Measurements from ENCODE around the gene TBATA. TPM values are rescaled to one million over a fixed set of nuclear protein-coding genes. Genes with fewer than 3 reads are reported as not detected.

Gene TBATA
- total RNA-seq, 1 experiment from 2014 or later = not detected

GRCh38 chr10:70784016-70784415 is 1.2 kb downstream of the TBATA start:
- ChIA-PET CTCF (no interaction called here), POLR2A (ENCODE audit: unreplicated experiment) (no interaction called here)
- TF ChIP-seq EZH2 (IDR thresholded peaks at IDR 0.05; ENCODE audit: low read length, unreplicated experiment) = no peak
- no peak for TF ChIP-seq EZH2phosphoT487 (IDR thresholded peaks at IDR 0.05; ENCODE audit: borderline replicate concordance, low read length)
- TF ChIP-seq, protein P1, sequence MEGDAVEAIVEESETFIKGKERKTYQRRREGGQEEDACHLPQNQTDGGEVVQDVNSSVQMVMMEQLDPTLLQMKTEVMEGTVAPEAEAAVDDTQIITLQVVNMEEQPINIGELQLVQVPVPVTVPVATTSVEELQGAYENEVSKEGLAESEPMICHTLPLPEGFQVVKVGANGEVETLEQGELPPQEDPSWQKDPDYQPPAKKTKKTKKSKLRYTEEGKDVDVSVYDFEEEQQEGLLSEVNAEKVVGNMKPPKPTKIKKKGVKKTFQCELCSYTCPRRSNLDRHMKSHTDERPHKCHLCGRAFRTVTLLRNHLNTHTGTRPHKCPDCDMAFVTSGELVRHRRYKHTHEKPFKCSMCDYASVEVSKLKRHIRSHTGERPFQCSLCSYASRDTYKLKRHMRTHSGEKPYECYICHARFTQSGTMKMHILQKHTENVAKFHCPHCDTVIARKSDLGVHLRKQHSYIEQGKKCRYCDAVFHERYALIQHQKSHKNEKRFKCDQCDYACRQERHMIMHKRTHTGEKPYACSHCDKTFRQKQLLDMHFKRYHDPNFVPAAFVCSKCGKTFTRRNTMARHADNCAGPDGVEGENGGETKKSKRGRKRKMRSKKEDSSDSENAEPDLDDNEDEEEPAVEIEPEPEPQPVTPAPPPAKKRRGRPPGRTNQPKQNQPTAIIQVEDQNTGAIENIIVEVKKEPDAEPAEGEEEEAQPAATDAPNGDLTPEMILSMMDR (conservative IDR thresholded peaks at IDR 0.05; ENCODE audit: low read depth, low read length) = no peak
- H3F3A ChIP-seq (ENCODE audit: low read length, unreplicated experiment) = no peaks in the 10 kb centered on the region
- no peak overlapping the region for H3K9ac ChIP-seq (ENCODE audit: low read length)
- H3K27ac ChIP-seq (ENCODE audit: low read length) = no peak overlapping the region
- no peak overlapping the region for H2AFZ ChIP-seq (ENCODE audit: low read length)
- DNase-seq (no peak), ATAC-seq (no peak)
- H3K27me3 ChIP-seq (ENCODE audit: low read length) = 0 out of 2 replicates have a peak, but pooled peaks cover 3% of the 10 kb centered on the region
- H4K20me1 ChIP-seq (ENCODE audit: low read length) = no peaks in the 10 kb centered on the region
- peaks cover under 1% of the 10 kb centered on the region; the same call in 1 of the 2 replicates for H3K4me1 ChIP-seq (ENCODE audit: insufficient read depth, low read length)
- H3K4me3 ChIP-seq (ENCODE audit: low read length) = no peak overlapping the region
- no peaks in the 10 kb centered on the region for H3K9me2 ChIP-seq (replicated peaks; ENCODE audit: low read length)
- peaks cover 12% of the 10 kb centered on the region for H3K9me3 ChIP-seq (ENCODE audit: low read length)
- no peaks in the 10 kb centered on the region for H3K36me3 ChIP-seq (ENCODE audit: low read depth, low read length)
- no peak overlapping the region for H3K4me2 ChIP-seq (ENCODE audit: low read length)
- intact Hi-C loops (cut with micrococcal nuclease) = no loop called here
- H3K79me2 ChIP-seq (ENCODE audit: low read length) = no peaks in the 10 kb centered on the region
- BruUV-seq (replicated peaks) = no TSS peak

- Histone ChIP-seq H3K27me3 (ENCODE audit: low read length) (0 out of 2 replicates have a peak, but pooled peaks cover 3% of the 10 kb centered on the region), H3K4me2 (ENCODE audit: low read length) (no peak overlapping the region), H3K27ac (ENCODE audit: low read length) (no peak overlapping the region), H3K36me3 (ENCODE audit: low read depth, low read length) (no peaks in the 10 kb centered on the region), H3K9me2 (replicated peaks; ENCODE audit: low read length) (no peaks in the 10 kb centered on the region), H3F3A (ENCODE audit: low read length, unreplicated experiment) (no peaks in the 10 kb centered on the region), H4K20me1 (ENCODE audit: low read length) (no peaks in the 10 kb centered on the region), H3K9me3 (ENCODE audit: low read length) (peaks cover 5% of the 10 kb centered on the region), H3K4me3 (ENCODE audit: low read length) (no peak overlapping the region), H3K9ac (ENCODE audit: low read length) (no peak overlapping the region), H3K4me1 (ENCODE audit: insufficient read depth, low read length) (peaks cover 10% of the 10 kb centered on the region), H3K79me2 (ENCODE audit: low read length) (no peaks in the 10 kb centered on the region), H2AFZ (ENCODE audit: low read length) (no peak overlapping the region)
- BruUV-seq (replicated peaks) = no TSS peak
- ATAC-seq (no peak), DNase-seq (no peak)
- intact Hi-C loops (cut with micrococcal nuclease) = no loop called here
- POLR2A ChIA-PET (ENCODE audit: unreplicated experiment) = no interaction called here
- CTCF ChIA-PET = interaction anchor here (0.5 kb wide), 1 partner anchor 47 kb away, joined by 3 read pairs; no protein-coding TSS in a partner anchor
- TF ChIP-seq EZH2phosphoT487 (IDR thresholded peaks at IDR 0.05; ENCODE audit: borderline replicate concordance, low read length) = no peak
- TF ChIP-seq, protein P1 (conservative IDR thresholded peaks at IDR 0.05; ENCODE audit: low read depth, low read length) = no peak
- no peak for TF ChIP-seq EZH2 (IDR thresholded peaks at IDR 0.05; ENCODE audit: low read length, unreplicated experiment)
These were observed 2.2 kb downstream of the TBATA start for GRCh38 chr10:70782746-70783680.

Data from PC-3 (cell line).